GM12878 (cell line): ENCODE results near the gene SIGLEC11. TPM values are rescaled to one million over a fixed set of nuclear protein-coding genes. Genes with fewer than 3 reads are reported as not detected.

Experiments used
- CEBPB ChIP-seq, 2 experiments: fragments of 150-350 bp in 1 of 2; IDR thresholded peaks; 2 replicates each; pipeline ENCODE4 v1.6.1; 2012 to 2014; ENCODE audit warnings: low read depth in 2 of 2, low read length in 2 of 2, borderline replicate concordance in 1 of 2, inconsistent platforms in 1 of 2
- FOXK2 ChIP-seq: fragments of 450-650 bp; IDR thresholded peaks from 2 replicates; pipeline ENCODE4 v1.6.1; 2017; ENCODE audit warnings: mild to moderate bottlenecking, moderate library complexity
- GATAD2B ChIP-seq: fragments of 450-650 bp; conservative IDR thresholded peaks from 2 replicates; pipeline ENCODE4 v1.6.1; 2017; ENCODE audit warnings: low read depth, mild to moderate bottlenecking, moderate library complexity
- IRF3 ChIP-seq: fragments of 450-650 bp; IDR thresholded peaks from 2 replicates; pipeline ENCODE4 v1.6.1; 2014; ENCODE audit warnings: mild to moderate bottlenecking
- JUNB ChIP-seq: IDR thresholded peaks from 2 replicates; pipeline ENCODE4 v1.6.1; 2016; ENCODE audit warnings: antibody characterized with exemption, mild to moderate bottlenecking
- KAT2A ChIP-seq: conservative IDR thresholded peaks from 2 replicates; pipeline ENCODE4 v1.6.1; 2011; ENCODE audit warnings: low read depth, low read length; ENCODE audit not compliant: control insufficient read depth
- MTA3 ChIP-seq: IDR thresholded peaks from 2 replicates; pipeline ENCODE4 v1.6.1; 2012; ENCODE audit warnings: low read length, inconsistent platforms, borderline replicate concordance
- MXI1 ChIP-seq: fragments of 150-350 bp; IDR thresholded peaks from 2 replicates; pipeline ENCODE4 v1.6.1; 2011; ENCODE audit warnings: low read depth, mild to moderate bottlenecking, inconsistent platforms, low read length, improper control_type of control experiment
- MYC ChIP-seq: IDR thresholded peaks from 2 replicates; pipeline ENCODE4 v1.6.1; 2011; ENCODE audit warnings: mild to moderate bottlenecking, low read length, moderate library complexity, inconsistent platforms; ENCODE audit not compliant: insufficient read depth, insufficient replicate concordance, insufficient read length, severe bottlenecking
- PAX5 ChIP-seq: IDR thresholded peaks from 2 replicates; pipeline ENCODE4 v1.6.1; 2011; ENCODE audit warnings: low read depth, low read length, borderline replicate concordance
- POLR2AphosphoS2 ChIP-seq: IDR thresholded peaks from 2 replicates; pipeline ENCODE4 v1.6.1; 2011; ENCODE audit warnings: low read depth, mild to moderate bottlenecking, low read length, improper control_type of control experiment, moderate library complexity
- POLR2AphosphoS5 ChIP-seq: IDR thresholded peaks from 2 replicates; pipeline ENCODE4 v1.6.1; 2011; ENCODE audit warnings: mild to moderate bottlenecking, low read length, inconsistent platforms
- RAD21 ChIP-seq: IDR thresholded peaks from 2 replicates; pipeline ENCODE4 v1.6.1; 2011; ENCODE audit warnings: mild to moderate bottlenecking, low read depth, low read length, moderate library complexity; ENCODE audit not compliant: insufficient read depth
- SMARCA5 ChIP-seq: fragments of 450-650 bp; IDR thresholded peaks from 2 replicates; pipeline ENCODE4 v1.6.1; 2017; ENCODE audit warnings: mild to moderate bottlenecking
- SPI1 ChIP-seq: IDR thresholded peaks from 2 replicates; pipeline ENCODE4 v1.6.1; 2011; ENCODE audit warnings: low read depth, mild to moderate bottlenecking, low read length, moderate library complexity, borderline replicate concordance; ENCODE audit not compliant: insufficient read depth
- SUZ12 ChIP-seq: fragments of 200-600 bp; sonication (generic); IDR thresholded peaks from one replicate; pipeline ENCODE4 v1.6.1; 2018; ENCODE audit warnings: antibody characterized with exemption, mild to moderate bottlenecking; ENCODE audit not compliant: unreplicated experiment
- ZBTB4 ChIP-seq: fragments of 450-650 bp; formaldehyde crosslinking; IDR thresholded peaks from 2 replicates; pipeline ENCODE4 v1.4.0; 2022; ENCODE audit warnings: mild to moderate bottlenecking, moderate library complexity
- ZNF207 ChIP-seq: fragments of 450-650 bp; IDR thresholded peaks from 2 replicates; pipeline ENCODE4 v1.6.1; 2014; ENCODE audit warnings: antibody characterized with exemption, mild to moderate bottlenecking, borderline replicate concordance
- ZNF274 ChIP-seq: IDR thresholded peaks from one replicate; pipeline ENCODE4 v1.8.0; 2011; ENCODE audit not compliant: insufficient read length, insufficient read depth
- ZZZ3 ChIP-seq: IDR thresholded peaks from 2 replicates; pipeline ENCODE4 v1.6.1; 2011; ENCODE audit warnings: low read depth; ENCODE audit not compliant: control insufficient read depth, insufficient read length
- polyA plus RNA-seq, 11 experiments: library from polyadenylated mRNA; depleted of rRNA in 4 of 11; unstranded in 6 of 11; stranded (reverse) in 5 of 11; fragments of >200 nt; fragmentation: Nextera tagmentation in 4 of 11; fragmentation: Illumina TruSeq in 1 of 11; extraction: Ambion mirVana in 4 of 11; extraction: Trizol in 1 of 11; gene quantifications; 1 replicate in 1 of 11; 2 replicates in 10 of 11; pipeline versions ENCODE4 v1.2.1 to v1.2.3, GENCODE V29; 2011 to 2016; ENCODE audit warnings: inconsistent platforms in 2 of 11, missing spikeins in 2 of 11, low read depth in 1 of 11
- total RNA-seq, 4 experiments: library from RNA; depleted of rRNA in 3 of 4; stranded (reverse); fragments of >200 nt in 3 of 4; fragmentation: Illumina TruSeq in 1 of 4; extraction: Trizol in 1 of 4; gene quantifications; 2 replicates each; pipeline versions ENCODE4 v1.2.1 to v1.2.3, GENCODE V29; 2013 to 2021
- TF ChIP-seq, protein P1 (sequence below), 3 experiments: IDR thresholded peaks in 2 of 3; conservative IDR thresholded peaks in 1 of 3; 2 replicates each; pipeline ENCODE4 v1.5.1; 2011; ENCODE audit warnings: low read depth in 3 of 3, low read length in 3 of 3, mild to moderate bottlenecking in 3 of 3, control low read depth in 2 of 3, moderate library complexity in 2 of 3, inconsistent platforms in 1 of 3, mixed read lengths in 1 of 3; ENCODE audit not compliant: control insufficient read depth in 2 of 3, insufficient read depth in 1 of 3; ENCODE audit errors: extremely low read depth in 1 of 3
- TF ChIP-seq, protein P2 (sequence below): fragments of 450-650 bp; IDR thresholded peaks from 2 replicates; pipeline ENCODE4 v1.6.1; 2017; ENCODE audit warnings: mild to moderate bottlenecking

The SIGLEC11 gene
- total and polyA plus RNA-seq, 10 of the 15 experiments (the other 5 are each of a cell fraction or from before 2014, with no cell fraction given) = not detected

- no peak for TF ChIP-seq MYC
- TF ChIP-seq SMARCA5 = peak; percentile 89
- TF ChIP-seq SPI1 = no peak
- TF ChIP-seq, protein P1, sequence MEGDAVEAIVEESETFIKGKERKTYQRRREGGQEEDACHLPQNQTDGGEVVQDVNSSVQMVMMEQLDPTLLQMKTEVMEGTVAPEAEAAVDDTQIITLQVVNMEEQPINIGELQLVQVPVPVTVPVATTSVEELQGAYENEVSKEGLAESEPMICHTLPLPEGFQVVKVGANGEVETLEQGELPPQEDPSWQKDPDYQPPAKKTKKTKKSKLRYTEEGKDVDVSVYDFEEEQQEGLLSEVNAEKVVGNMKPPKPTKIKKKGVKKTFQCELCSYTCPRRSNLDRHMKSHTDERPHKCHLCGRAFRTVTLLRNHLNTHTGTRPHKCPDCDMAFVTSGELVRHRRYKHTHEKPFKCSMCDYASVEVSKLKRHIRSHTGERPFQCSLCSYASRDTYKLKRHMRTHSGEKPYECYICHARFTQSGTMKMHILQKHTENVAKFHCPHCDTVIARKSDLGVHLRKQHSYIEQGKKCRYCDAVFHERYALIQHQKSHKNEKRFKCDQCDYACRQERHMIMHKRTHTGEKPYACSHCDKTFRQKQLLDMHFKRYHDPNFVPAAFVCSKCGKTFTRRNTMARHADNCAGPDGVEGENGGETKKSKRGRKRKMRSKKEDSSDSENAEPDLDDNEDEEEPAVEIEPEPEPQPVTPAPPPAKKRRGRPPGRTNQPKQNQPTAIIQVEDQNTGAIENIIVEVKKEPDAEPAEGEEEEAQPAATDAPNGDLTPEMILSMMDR (IDR thresholded peaks at IDR 0.05 in 2 of 3, conservative IDR thresholded peaks at IDR 0.05 in 1 of 3; ENCODE audit: control insufficient read depth in 2 of 3, extremely low read depth in 1 of 3, insufficient read depth in 1 of 3, low read depth in 3 of 3, low read length in 3 of 3) = no peak
- TF ChIP-seq CEBPB (IDR thresholded peaks at IDR 0.05; ENCODE audit: borderline replicate concordance in 1 of 2, low read depth in 2 of 2, low read length in 2 of 2) = no peak
- TF ChIP-seq POLR2AphosphoS2 = peak; percentile 80; the same call in 1 of the 2 replicates
- TF ChIP-seq IRF3 = peak; percentile 40
- no peak for TF ChIP-seq ZZZ3
- peak; percentile 23; the same call in 1 of the 2 replicates for TF ChIP-seq MTA3
- TF ChIP-seq SUZ12 = no peak
- TF ChIP-seq PAX5 = peak; percentile 12; the same call in 1 of the 2 replicates
- TF ChIP-seq POLR2AphosphoS5 = peak; percentile 94
- no peak for TF ChIP-seq MXI1
- TF ChIP-seq, protein P2, sequence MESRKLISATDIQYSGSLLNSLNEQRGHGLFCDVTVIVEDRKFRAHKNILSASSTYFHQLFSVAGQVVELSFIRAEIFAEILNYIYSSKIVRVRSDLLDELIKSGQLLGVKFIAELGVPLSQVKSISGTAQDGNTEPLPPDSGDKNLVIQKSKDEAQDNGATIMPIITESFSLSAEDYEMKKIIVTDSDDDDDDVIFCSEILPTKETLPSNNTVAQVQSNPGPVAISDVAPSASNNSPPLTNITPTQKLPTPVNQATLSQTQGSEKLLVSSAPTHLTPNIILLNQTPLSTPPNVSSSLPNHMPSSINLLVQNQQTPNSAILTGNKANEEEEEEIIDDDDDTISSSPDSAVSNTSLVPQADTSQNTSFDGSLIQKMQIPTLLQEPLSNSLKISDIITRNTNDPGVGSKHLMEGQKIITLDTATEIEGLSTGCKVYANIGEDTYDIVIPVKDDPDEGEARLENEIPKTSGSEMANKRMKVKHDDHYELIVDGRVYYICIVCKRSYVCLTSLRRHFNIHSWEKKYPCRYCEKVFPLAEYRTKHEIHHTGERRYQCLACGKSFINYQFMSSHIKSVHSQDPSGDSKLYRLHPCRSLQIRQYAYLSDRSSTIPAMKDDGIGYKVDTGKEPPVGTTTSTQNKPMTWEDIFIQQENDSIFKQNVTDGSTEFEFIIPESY = no peak
- TF ChIP-seq JUNB = no peak
- TF ChIP-seq ZBTB4 (CRISPR knock-in tag) = no peak
- peak; percentile 62 for TF ChIP-seq GATAD2B
- TF ChIP-seq KAT2A = no peak
- TF ChIP-seq RAD21 = no peak
- TF ChIP-seq FOXK2 = no peak
- peak; percentile 94 for TF ChIP-seq ZNF207
- TF ChIP-seq ZNF274 = no peak
These were observed 31.8 kb downstream of the SIGLEC11 start, which contains the start of the genes ATF5 and NUP62 (continued) for GRCh38 chr19:49929121-49929610.
